ENCODE data around the gene CLPSL1. TPM values are rescaled to one million over a fixed set of nuclear protein-coding genes. Genes with fewer than 3 reads are reported as not detected.
A peak's percentile ranks its signal among the peaks of the same experiment; 100 is the strongest.

CLPSL1 gene
- total and polyA plus RNA-seq, 8 donors = not detected

- H3K9me3 ChIP-seq = no peaks in the 10 kb centered on the region
- no peak overlapping the region for H3K27ac ChIP-seq
- intact Hi-C loops (cut with DNase I; ENCODE audit: low total_unique reads) = no loop called here
- H3K4me3 ChIP-seq = no peak overlapping the region
- H3K27me3 ChIP-seq = peaks cover 0 to 43% (median 1%) of the 10 kb centered on the region in 3 donors
- peaks cover 0 to 8% (median 0%) of the 10 kb centered on the region in 4 donors for H3K4me1 ChIP-seq
- 60 to 63% (median 60%) methylated on average over 13 to 14 of the region's 14 CpGs for WGBS, 5 donors
- TF ChIP-seq, protein P1, sequence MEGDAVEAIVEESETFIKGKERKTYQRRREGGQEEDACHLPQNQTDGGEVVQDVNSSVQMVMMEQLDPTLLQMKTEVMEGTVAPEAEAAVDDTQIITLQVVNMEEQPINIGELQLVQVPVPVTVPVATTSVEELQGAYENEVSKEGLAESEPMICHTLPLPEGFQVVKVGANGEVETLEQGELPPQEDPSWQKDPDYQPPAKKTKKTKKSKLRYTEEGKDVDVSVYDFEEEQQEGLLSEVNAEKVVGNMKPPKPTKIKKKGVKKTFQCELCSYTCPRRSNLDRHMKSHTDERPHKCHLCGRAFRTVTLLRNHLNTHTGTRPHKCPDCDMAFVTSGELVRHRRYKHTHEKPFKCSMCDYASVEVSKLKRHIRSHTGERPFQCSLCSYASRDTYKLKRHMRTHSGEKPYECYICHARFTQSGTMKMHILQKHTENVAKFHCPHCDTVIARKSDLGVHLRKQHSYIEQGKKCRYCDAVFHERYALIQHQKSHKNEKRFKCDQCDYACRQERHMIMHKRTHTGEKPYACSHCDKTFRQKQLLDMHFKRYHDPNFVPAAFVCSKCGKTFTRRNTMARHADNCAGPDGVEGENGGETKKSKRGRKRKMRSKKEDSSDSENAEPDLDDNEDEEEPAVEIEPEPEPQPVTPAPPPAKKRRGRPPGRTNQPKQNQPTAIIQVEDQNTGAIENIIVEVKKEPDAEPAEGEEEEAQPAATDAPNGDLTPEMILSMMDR (IDR thresholded peaks at IDR 0.05) = no peak
- no peak for TF ChIP-seq POLR2A (IDR thresholded peaks at IDR 0.05)
- TF ChIP-seq POLR2AphosphoS5 (IDR thresholded peaks at IDR 0.05) = peak in 1 of 3 donors; percentile 44
- no peaks in the 10 kb centered on the region for H3K36me3 ChIP-seq
- DNase-seq = no peak
Observed at GRCh38 chr6:35810971-35811698, 30.3 kb downstream of the CLPSL1 start.

GRCh38 chr6:35811699-35811995 is 30.8 kb downstream of the CLPSL1 start:
- no peak overlapping the region for H3K27ac ChIP-seq

GRCh38 chr6:35817515-35817914 is 36.7 kb downstream of the CLPSL1 start:
- H3K4me3 ChIP-seq = no peak overlapping the region
- peaks cover 0 to 18% (median 15%) of the 10 kb centered on the region in 4 donors for H3K9me3 ChIP-seq
- no peaks in the 10 kb centered on the region for H3K36me3 ChIP-seq
- H3K27me3 ChIP-seq = peaks cover 0 to 11% (median 0%) of the 10 kb centered on the region in 3 donors
- H3K4me1 ChIP-seq = no peaks in the 10 kb centered on the region
- intact Hi-C loops (cut with DNase I; ENCODE audit: low total_unique reads) = no loop called here
- no peak overlapping the region for H3K27ac ChIP-seq
- DNase-seq = no peak
- TF ChIP-seq POLR2A (IDR thresholded peaks at IDR 0.05) (no peak), EP300 (IDR thresholded peaks at IDR 0.05) (no peak), POLR2AphosphoS5 (IDR thresholded peaks at IDR 0.05) (no peak)
- TF ChIP-seq, protein P1 (IDR thresholded peaks at IDR 0.05) = no peak

More at GRCh38 chr6:35811699-35811995, 30.8 kb downstream of the CLPSL1 start:
- Histone ChIP-seq H3K9me3 (peaks cover 0 to 4% (median 4%) of the 10 kb centered on the region in 4 donors), H3K4me1 (peaks cover 0 to 8% (median 0%) of the 10 kb centered on the region in 4 donors), H3K36me3 (no peaks in the 10 kb centered on the region), H3K4me3 (no peak overlapping the region), H3K27me3 (peaks cover 0 to 40% (median 0%) of the 10 kb centered on the region in 3 donors)
- DNase-seq = no peak
- WGBS, 5 donors = 70 to 83% (median 76%) methylated on average over 6 of the region's 6 CpGs
- TF ChIP-seq POLR2A (IDR thresholded peaks at IDR 0.05) (no peak), POLR2AphosphoS5 (IDR thresholded peaks at IDR 0.05) (no peak), EP300 (IDR thresholded peaks at IDR 0.05) (no peak)
- TF ChIP-seq, protein P1 (IDR thresholded peaks at IDR 0.05) = no peak
- intact Hi-C loops (cut with DNase I; ENCODE audit: low total_unique reads) = no loop called here

GRCh38 chr6:35823601-35824000 is 42.8 kb downstream of the CLPSL1 start:
- intact Hi-C loops (cut with DNase I; ENCODE audit: low total_unique reads) = no loop called here
- TF ChIP-seq POLR2AphosphoS5 (IDR thresholded peaks at IDR 0.05) = no peak
- TF ChIP-seq EP300 (IDR thresholded peaks at IDR 0.05) = no peak
- no peak for TF ChIP-seq POLR2A (IDR thresholded peaks at IDR 0.05)
- TF ChIP-seq, protein P1 (IDR thresholded peaks at IDR 0.05) = no peak
- Histone ChIP-seq H3K36me3 (no peaks in the 10 kb centered on the region), H3K4me1 (no peaks in the 10 kb centered on the region), H3K4me3 (no peak overlapping the region), H3K27me3 (no peaks in the 10 kb centered on the region), H3K9me3 (no peaks in the 10 kb centered on the region), H3K27ac (no peak overlapping the region)
- 81 to 93% (median 90%) methylated on average over 2 of the region's 2 CpGs for WGBS, 5 donors
- DNase-seq = no peak

All from stomach (tissue), 9 donors.